Panc1 (cell line): ENCODE results near the gene LTBP3.

ENCODE experiments used
- POLR2AphosphoS5 ChIP-seq: IDR thresholded peaks from 2 replicates; pipeline ENCODE4 v1.6.1; 2012; ENCODE audit warnings: mild to moderate bottlenecking, low read depth, low read length, moderate library complexity
- TCF7L2 ChIP-seq: IDR thresholded peaks from 2 replicates; pipeline ENCODE4 v1.6.1; 2011; ENCODE audit warnings: mild to moderate bottlenecking, low read depth, low read length, inconsistent platforms
- TF ChIP-seq, protein P1 (sequence below): fragments of 450-650 bp; IDR thresholded peaks from 2 replicates; pipeline ENCODE4 v1.5.1; 2017; ENCODE audit warnings: mild to moderate bottlenecking
- TF ChIP-seq, protein P2 (sequence below), 2 experiments: IDR thresholded peaks; 2 replicates each; pipeline ENCODE4 v1.6.1; 2011 to 2012; ENCODE audit warnings: low read depth in 2 of 2, control low read depth in 1 of 2, low read length in 1 of 2, mild to moderate bottlenecking in 1 of 2, moderate library complexity in 1 of 2; ENCODE audit not compliant: insufficient read depth in 1 of 2

DNA sequence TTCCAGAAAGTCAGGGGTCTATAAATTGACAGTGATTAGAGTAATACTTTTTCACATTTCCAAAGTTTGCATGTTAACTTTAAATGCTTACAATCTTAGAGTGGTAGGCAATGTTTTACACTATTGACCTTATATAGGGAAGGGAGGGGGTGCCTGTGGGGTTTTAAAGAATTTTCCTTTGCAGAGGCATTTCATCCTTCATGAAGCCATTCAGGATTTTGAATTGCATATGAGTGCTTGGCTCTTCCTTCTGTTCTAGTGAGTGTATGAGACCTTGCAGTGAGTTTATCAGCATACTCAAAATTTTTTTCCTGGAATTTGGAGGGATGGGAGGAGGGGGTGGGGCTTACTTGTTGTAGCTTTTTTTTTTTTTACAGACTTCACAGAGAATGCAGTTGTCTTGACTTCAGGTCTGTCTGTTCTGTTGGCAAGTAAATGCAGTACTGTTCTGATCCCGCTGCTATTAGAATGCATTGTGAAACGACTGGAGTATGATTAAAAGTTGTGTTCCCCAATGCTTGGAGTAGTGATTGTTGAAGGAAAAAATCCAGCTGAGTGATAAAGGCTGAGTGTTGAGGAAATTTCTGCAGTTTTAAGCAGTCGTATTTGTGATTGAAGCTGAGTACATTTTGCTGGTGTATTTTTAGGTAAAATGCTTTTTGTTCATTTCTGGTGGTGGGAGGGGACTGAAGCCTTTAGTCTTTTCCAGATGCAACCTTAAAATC lies 54.0 kb downstream of the LTBP3 start:
- TF ChIP-seq, protein P1, sequence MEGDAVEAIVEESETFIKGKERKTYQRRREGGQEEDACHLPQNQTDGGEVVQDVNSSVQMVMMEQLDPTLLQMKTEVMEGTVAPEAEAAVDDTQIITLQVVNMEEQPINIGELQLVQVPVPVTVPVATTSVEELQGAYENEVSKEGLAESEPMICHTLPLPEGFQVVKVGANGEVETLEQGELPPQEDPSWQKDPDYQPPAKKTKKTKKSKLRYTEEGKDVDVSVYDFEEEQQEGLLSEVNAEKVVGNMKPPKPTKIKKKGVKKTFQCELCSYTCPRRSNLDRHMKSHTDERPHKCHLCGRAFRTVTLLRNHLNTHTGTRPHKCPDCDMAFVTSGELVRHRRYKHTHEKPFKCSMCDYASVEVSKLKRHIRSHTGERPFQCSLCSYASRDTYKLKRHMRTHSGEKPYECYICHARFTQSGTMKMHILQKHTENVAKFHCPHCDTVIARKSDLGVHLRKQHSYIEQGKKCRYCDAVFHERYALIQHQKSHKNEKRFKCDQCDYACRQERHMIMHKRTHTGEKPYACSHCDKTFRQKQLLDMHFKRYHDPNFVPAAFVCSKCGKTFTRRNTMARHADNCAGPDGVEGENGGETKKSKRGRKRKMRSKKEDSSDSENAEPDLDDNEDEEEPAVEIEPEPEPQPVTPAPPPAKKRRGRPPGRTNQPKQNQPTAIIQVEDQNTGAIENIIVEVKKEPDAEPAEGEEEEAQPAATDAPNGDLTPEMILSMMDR: no peak
- TF ChIP-seq, protein P2, sequence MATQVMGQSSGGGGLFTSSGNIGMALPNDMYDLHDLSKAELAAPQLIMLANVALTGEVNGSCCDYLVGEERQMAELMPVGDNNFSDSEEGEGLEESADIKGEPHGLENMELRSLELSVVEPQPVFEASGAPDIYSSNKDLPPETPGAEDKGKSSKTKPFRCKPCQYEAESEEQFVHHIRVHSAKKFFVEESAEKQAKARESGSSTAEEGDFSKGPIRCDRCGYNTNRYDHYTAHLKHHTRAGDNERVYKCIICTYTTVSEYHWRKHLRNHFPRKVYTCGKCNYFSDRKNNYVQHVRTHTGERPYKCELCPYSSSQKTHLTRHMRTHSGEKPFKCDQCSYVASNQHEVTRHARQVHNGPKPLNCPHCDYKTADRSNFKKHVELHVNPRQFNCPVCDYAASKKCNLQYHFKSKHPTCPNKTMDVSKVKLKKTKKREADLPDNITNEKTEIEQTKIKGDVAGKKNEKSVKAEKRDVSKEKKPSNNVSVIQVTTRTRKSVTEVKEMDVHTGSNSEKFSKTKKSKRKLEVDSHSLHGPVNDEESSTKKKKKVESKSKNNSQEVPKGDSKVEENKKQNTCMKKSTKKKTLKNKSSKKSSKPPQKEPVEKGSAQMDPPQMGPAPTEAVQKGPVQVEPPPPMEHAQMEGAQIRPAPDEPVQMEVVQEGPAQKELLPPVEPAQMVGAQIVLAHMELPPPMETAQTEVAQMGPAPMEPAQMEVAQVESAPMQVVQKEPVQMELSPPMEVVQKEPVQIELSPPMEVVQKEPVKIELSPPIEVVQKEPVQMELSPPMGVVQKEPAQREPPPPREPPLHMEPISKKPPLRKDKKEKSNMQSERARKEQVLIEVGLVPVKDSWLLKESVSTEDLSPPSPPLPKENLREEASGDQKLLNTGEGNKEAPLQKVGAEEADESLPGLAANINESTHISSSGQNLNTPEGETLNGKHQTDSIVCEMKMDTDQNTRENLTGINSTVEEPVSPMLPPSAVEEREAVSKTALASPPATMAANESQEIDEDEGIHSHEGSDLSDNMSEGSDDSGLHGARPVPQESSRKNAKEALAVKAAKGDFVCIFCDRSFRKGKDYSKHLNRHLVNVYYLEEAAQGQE (IDR thresholded peaks at IDR 0.05; ENCODE audit: insufficient read depth in 1 of 2, low read depth in 2 of 2, low read length in 1 of 2): peak in 1 of 2 experiments; percentile 39; a peak in 2 of 4 replicates
- TF ChIP-seq TCF7L2 (0 out of 2 replicates have a peak, but pooled peaks have one; percentile 21), POLR2AphosphoS5 (peak; percentile 74)
